ENCODE measurements around the gene HSPA4.
"Not testable (repeated sequence)": the region's sequence is repeated elsewhere in the genome, so short reads cannot be mapped to it uniquely, and the experiment has no call there.

The HSPA4 gene

DNA sequence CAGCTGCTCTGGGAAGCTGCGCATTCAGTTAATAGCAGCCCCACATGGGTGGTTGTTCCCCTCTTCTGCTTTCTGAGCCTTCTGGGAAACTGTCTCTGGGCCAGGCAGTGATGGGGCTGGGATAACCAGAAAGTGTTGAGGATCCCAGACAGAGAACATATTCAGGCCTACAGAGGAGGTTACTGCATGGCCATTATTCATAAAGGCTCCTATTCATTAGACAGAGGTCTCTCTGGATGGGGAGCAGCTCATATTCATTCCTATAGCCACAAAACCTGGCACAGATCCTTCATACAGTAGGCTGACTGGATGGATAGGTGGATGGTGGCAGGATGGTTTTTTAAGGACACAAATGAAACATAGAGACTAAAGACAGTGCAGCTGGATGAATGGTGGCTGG lies 76.3 kb downstream of the HSPA4 start:
- DNase-seq, result no peak

GRCh38 chr5:133129289-133129688 lies 77.5 kb downstream of the HSPA4 start:
- DNase-seq, result no peak

DNA sequence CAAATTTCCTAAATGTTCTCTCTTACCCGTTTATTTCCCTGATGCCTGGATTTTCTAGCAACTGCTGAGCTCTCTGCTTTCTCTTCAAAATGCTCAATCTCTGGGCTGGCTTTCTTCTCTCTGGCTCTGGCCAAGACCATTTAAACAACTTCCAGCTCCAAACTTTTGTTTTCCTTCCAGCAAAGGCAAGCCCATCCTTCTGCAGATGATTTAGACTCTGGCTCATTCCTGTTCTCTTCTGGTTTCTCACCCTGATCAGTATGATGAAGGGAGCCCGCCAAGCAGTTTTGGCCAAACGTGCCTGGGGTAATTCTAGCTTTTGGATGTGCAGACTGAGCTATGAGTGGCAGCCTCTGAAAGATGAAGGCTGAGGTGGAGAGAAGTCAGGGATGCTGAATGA lies 78.1 kb downstream of the HSPA4 start:
- DNase-seq, result no peak

GRCh38 chr5:133130387-133131118 lies 78.7 kb downstream of the HSPA4 start:
- DNase-seq, result no peak

DNA sequence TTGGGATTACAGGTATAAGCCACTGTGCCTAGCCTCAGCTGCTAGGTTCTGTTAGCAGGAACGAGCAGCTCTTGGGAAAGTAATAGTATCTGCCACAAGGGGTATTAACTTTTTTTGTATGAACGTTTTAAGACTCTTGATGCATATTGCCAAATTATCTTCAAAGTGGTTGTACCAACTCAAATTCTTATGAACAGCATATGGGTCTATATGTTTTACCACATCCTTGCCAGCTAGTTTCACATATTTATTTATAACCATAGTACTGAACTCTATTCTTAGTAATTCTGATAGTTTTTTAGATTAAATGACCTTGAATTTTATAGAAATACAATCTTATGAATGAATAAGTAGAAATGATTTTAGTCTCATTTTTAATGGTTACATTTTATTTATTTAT lies 80.9 kb downstream of the HSPA4 start:
- no peak for DNase-seq

- not testable (repeated sequence) for DNase-seq
These were observed 81.4 kb downstream of the HSPA4 start for GRCh38 chr5:133133241-133133640.

GRCh38 chr5:133136890-133137289 lies 85.1 kb downstream of the HSPA4 start:
- not testable (repeated sequence) for DNase-seq

- DNase-seq, result no peak
These were observed 88.5 kb downstream of the HSPA4 start for GRCh38 chr5:133140311-133140710.

DNA sequence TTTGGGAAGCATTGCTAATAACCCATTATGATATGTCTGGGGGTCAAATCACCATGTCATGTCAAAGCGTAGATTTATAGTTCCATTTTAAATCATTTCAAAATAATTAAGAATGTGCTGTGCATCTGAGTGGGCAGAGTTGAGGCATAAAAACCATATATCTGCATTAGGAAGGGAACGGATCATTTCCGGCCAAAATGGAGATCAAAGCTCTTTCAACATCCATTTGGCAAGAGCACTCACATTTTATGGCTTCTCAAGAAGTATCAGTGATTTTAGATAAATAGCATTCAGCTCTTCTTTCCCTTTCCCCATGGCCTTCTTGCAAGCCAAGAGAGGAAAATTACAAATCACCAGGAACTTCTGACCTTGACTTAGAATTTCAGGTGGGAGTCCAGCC lies 89.9 kb downstream of the HSPA4 start:
- DNase-seq, result no peak

GRCh38 chr5:133142782-133143181 lies 91.0 kb downstream of the HSPA4 start:
- no peak for DNase-seq

DNA sequence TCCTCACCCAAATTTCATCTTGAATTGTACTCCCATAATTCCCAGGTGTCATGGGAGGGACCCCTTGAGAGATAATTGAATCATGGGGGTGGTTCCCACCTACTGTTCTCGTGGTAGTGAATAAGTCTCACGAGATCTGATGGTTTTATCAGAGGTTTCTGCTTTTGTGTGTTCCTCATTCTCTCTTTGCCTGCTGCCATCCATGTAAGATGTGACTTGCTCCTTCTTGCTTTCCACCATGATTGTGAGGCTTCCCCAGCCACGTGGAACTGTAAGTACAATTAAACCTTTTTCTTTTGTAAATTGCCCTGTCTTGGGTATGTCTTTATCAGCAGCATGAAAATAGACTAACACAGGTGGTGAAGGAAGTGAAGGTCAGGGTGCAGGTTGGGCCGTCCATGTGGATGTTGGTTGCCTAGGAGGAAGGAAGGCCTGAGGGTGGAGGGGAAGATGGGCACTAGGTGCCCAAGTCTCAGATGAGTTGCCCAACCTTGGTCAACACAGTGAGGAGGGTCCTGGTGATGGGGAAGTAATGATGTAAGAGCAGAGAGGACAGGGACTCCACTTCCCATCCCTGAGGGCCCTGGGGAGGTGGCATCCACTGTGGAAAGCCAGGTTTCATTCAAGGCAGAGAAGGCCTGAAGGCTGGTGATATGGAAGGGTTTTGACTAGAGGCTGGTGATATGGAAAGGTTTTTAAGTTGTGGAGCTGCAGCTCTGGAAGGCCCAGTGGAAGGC lies 92.6 kb downstream of the HSPA4 start:
- DNase-seq, result no peak

- DNase-seq, result no peak
These were observed 93.8 kb downstream of the HSPA4 start for GRCh38 chr5:133145436-133146170.

DNA sequence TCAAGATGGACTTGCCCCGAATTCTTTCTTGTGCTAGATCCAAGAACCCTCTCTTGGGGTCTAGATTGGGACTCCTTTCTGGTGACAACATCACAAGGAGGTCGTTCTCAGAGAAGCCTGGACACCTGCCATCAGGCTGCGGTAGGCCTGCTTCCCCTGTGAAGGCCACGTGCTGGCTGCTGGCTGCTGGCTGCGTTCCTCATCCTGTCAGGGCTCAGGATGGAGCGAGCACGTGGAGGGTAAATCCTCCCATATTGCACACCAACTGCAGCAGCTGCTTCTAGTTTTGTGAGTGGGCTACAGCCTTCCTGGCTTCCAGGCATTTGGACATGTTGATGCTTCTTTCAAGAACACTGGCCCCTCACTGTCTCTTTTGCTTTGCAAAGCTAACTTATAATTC lies 95.6 kb downstream of the HSPA4 start:
- DNase-seq, result no peak

DNA sequence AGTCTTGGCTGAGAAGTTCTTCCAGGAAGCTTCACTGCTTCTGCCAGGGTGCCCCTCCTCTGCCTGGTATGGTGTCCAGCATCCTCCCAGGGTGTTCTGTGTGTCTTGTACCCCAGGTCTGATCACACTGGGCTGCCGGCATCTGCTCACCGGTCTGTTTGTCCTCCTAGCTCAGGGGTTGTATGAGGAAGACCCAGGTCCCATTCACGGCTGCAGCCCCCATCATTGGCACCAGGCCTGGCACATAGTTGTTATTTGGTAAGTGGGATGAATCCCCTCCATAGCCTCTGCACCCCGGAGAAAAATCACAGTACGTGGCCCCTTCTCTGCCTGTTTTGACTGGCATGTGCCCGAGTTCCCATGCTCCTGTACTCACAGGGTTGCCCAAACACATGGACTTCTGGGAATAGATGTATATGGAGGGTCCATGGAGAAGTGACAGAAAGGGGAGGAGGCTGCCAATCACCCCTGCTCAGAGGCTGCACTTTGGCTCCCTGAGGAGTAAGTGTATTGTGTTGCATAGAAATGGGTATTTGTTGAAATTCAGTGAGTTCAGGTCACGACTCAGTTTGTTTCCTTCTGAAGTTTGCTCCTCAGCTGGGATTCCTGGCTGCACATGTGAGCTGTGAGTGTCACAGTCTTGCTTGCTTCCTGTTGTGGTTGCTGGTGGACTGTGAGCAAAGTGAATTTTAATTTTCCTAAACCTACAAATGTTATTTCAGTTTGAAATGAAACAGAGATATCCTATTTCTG lies 96.2 kb downstream of the HSPA4 start:
- DNase-seq, result no peak

GRCh38 chr5:133149345-133149744 lies 97.5 kb downstream of the HSPA4 start:
- DNase-seq, result no peak

- no peak for DNase-seq
These were observed 99.2 kb downstream of the HSPA4 start for GRCh38 chr5:133150909-133151544.

GRCh38 chr5:133154274-133155075 lies 102.7 kb downstream of the HSPA4 start:
- DNase-seq, result no peak

- no peak for DNase-seq
These were observed 103.6 kb downstream of the HSPA4 start for GRCh38 chr5:133155326-133155969.

All from central memory CD4-positive, alpha-beta T cell (primary cell).